Keratinocyte (primary cell): ENCODE data around the gene WDR45B. TPM values are rescaled to one million over a fixed set of nuclear protein-coding genes. Genes with fewer than 3 reads are reported as not detected.

Experiments used
- DNase-seq: peaks from one replicate; pipeline ENCODE4 v3.0.0-alpha.2; 2011; ENCODE audit warnings: low read depth, missing footprints, low spot score
- FAIRE-seq: peaks from 2 replicates; lab custom pipeline; 2011; peaks lifted over from hg19 to GRCh38; lab: Jason Lieb, UNC
- H2AFZ ChIP-seq: 2 replicates; pipeline ENCODE4 v1.6.0; 2012; ENCODE audit warnings: low read length, control low read depth, inconsistent platforms; ENCODE audit not compliant: control insufficient read depth
- H3K27ac ChIP-seq: 2 replicates; pipeline ENCODE4 v1.5.1; 2011; ENCODE audit warnings: low read length; ENCODE audit not compliant: control insufficient read depth, insufficient read depth
- H3K27me3 ChIP-seq: 3 replicates; pipeline ENCODE4 v1.6.0; 2011; ENCODE audit warnings: low read length; ENCODE audit not compliant: control insufficient read depth, insufficient read depth; ENCODE audit errors: extremely low read depth
- H3K36me3 ChIP-seq, 2 experiments: 2 replicates in 1 of 2; 3 replicates in 1 of 2; pipeline ENCODE4 v1.5.1; 2011; ENCODE audit warnings: low read length in 2 of 2, mild to moderate bottlenecking in 1 of 2; ENCODE audit not compliant: control insufficient read depth in 2 of 2, insufficient read depth in 2 of 2; ENCODE audit errors: extremely low read depth in 1 of 2
- H3K4me1 ChIP-seq: 3 replicates; pipeline ENCODE4 v1.5.1; 2011; ENCODE audit warnings: low read length; ENCODE audit not compliant: control insufficient read depth, insufficient read depth; ENCODE audit errors: extremely low read depth
- H3K4me2 ChIP-seq: 3 replicates; pipeline ENCODE4 v1.6.0; 2011; ENCODE audit warnings: low read depth, low read length; ENCODE audit not compliant: control insufficient read depth, insufficient read depth; ENCODE audit errors: extremely low read depth
- H3K4me3 ChIP-seq, 3 experiments: fragments of 200-600 bp in 1 of 3; sonication (generic) in 1 of 3; 2 replicates in 2 of 3; 3 replicates in 1 of 3; pipeline ENCODE4 v1.5.1; 2011 to 2016; ENCODE audit warnings: low read length in 3 of 3, mild to moderate bottlenecking in 3 of 3, control low read depth in 2 of 3, inconsistent platforms in 1 of 3, low read depth in 1 of 3, mixed read lengths in 1 of 3, mixed run types in 1 of 3, moderate library complexity in 1 of 3; ENCODE audit not compliant: control insufficient read depth in 2 of 3, insufficient read depth in 2 of 3; ENCODE audit errors: extremely low read depth in 1 of 3
- H3K79me2 ChIP-seq: 2 replicates; pipeline ENCODE4 v1.6.0; 2012; ENCODE audit warnings: low read length; ENCODE audit not compliant: control insufficient read depth, insufficient read depth
- H3K9ac ChIP-seq: 3 replicates; pipeline ENCODE4 v1.6.0; 2011; ENCODE audit warnings: low read length; ENCODE audit not compliant: control insufficient read depth, insufficient read depth; ENCODE audit errors: extremely low read depth
- H3K9me1 ChIP-seq: 3 replicates; pipeline ENCODE4 v1.6.0; 2011; ENCODE audit warnings: low read length; ENCODE audit not compliant: control insufficient read depth, insufficient read depth; ENCODE audit errors: extremely low read depth
- H3K9me3 ChIP-seq: 2 replicates; pipeline ENCODE4 v1.5.1; 2012; ENCODE audit warnings: low read depth, low read length; ENCODE audit not compliant: control insufficient read depth
- H4K20me1 ChIP-seq: 3 replicates; pipeline ENCODE4 v1.6.0; 2011; ENCODE audit warnings: low read length; ENCODE audit not compliant: control insufficient read depth, insufficient read depth; ENCODE audit errors: extremely low read depth
- EZH2 ChIP-seq: IDR thresholded peaks from one replicate; pipeline ENCODE4 v1.6.1; 2012; ENCODE audit warnings: inconsistent platforms, mild to moderate bottlenecking, low read length, moderate library complexity
- dilution Hi-C: fragments of 300-500 bp; cut with MboI; formaldehyde crosslinking; loops from one replicate; pipeline ENCODE4 v1.7.0; 2020; ENCODE audit warnings: low sequenced_read_pairs; ENCODE audit not compliant: extremely low pct_ligation_motif_present
- polyA plus RNA-seq, 5 experiments: library from polyadenylated mRNA; depleted of rRNA in 3 of 5; stranded (reverse) in 3 of 5; stranded (forward) in 1 of 5; unstranded in 1 of 5; fragments of >200 nt; gene quantifications; 1 replicate in 1 of 5; 2 replicates in 3 of 5; 3 replicates in 1 of 5; pipeline versions ENCODE4 v1.2.1 to v1.2.3, GENCODE V29; 2011 to 2012; ENCODE audit warnings: missing spikeins in 2 of 5, low read depth in 1 of 5, low replicate concordance in 1 of 5
- TF ChIP-seq, protein P1 (sequence below), 3 experiments: IDR thresholded peaks in 1 of 3; conservative IDR thresholded peaks in 1 of 3; optimal IDR thresholded peaks in 1 of 3; 2 replicates in 2 of 3; 3 replicates in 1 of 3; pipeline versions ENCODE3 to v1.5.1; 2011; ENCODE audit warnings: low read length in 3 of 3, mild to moderate bottlenecking in 3 of 3, moderate library complexity in 2 of 3, control low read depth in 1 of 3, inconsistent platforms in 1 of 3; ENCODE audit not compliant: insufficient read depth in 2 of 3; ENCODE audit errors: extremely low read depth in 1 of 3

Gene WDR45B
- polyA plus RNA-seq, 1 donor (not counting 4 experiments of a cell fraction or from before 2014, with no cell fraction given) = 77.2 TPM

DNA sequence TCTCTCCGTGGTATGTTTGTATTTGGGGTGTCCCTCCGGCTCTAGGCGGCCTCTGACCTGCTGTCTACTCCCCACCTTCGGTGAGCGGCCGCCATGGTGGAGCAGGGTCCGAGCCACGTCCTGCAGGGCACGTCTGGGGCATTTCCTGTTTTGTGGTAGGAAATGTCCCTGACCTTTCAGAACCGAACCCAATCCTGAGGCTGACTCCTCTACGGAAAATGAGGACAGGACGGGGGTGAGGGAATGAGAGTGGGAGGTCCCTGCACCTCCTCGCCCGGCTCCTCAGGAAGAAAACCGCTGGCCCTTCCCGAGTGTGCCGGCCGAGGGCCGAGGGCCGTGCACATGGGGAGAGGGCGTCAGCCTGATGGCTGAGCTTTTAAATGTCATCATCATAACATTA, 45.8 kb downstream of the WDR45B start:
- H3K27me3 ChIP-seq = no peaks in the 10 kb centered on the region
- H4K20me1 ChIP-seq = peaks cover 14% of the 10 kb centered on the region
- H3K9ac ChIP-seq = no peak overlapping the region
- H3K4me2 ChIP-seq = no peak overlapping the region
- H3K9me1 ChIP-seq = no peaks in the 10 kb centered on the region
- H3K4me3 ChIP-seq = no peak overlapping the region
- DNase-seq = no peak
- no peaks in the 10 kb centered on the region for H3K9me3 ChIP-seq
- dilution Hi-C loops = no loop called here
- H3K27ac ChIP-seq = no peak overlapping the region
- peaks cover 27 to 56% of the 10 kb centered on the region in 2 experiments for H3K36me3 ChIP-seq
- H3K4me1 ChIP-seq = peaks cover 13% of the 10 kb centered on the region
- FAIRE-seq = no peak
- TF ChIP-seq EZH2 = no peak
- TF ChIP-seq, protein P1, sequence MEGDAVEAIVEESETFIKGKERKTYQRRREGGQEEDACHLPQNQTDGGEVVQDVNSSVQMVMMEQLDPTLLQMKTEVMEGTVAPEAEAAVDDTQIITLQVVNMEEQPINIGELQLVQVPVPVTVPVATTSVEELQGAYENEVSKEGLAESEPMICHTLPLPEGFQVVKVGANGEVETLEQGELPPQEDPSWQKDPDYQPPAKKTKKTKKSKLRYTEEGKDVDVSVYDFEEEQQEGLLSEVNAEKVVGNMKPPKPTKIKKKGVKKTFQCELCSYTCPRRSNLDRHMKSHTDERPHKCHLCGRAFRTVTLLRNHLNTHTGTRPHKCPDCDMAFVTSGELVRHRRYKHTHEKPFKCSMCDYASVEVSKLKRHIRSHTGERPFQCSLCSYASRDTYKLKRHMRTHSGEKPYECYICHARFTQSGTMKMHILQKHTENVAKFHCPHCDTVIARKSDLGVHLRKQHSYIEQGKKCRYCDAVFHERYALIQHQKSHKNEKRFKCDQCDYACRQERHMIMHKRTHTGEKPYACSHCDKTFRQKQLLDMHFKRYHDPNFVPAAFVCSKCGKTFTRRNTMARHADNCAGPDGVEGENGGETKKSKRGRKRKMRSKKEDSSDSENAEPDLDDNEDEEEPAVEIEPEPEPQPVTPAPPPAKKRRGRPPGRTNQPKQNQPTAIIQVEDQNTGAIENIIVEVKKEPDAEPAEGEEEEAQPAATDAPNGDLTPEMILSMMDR (optimal IDR thresholded peaks at IDR 0.05 in 1 of 3, IDR thresholded peaks at IDR 0.05 in 1 of 3, conservative IDR thresholded peaks at IDR 0.05 in 1 of 3; ENCODE audit: extremely low read depth in 1 of 3, insufficient read depth in 2 of 3, low read length in 3 of 3) = no peak
- H2AFZ ChIP-seq = no peak overlapping the region
- H3K79me2 ChIP-seq = peaks cover 17% of the 10 kb centered on the region

DNA sequence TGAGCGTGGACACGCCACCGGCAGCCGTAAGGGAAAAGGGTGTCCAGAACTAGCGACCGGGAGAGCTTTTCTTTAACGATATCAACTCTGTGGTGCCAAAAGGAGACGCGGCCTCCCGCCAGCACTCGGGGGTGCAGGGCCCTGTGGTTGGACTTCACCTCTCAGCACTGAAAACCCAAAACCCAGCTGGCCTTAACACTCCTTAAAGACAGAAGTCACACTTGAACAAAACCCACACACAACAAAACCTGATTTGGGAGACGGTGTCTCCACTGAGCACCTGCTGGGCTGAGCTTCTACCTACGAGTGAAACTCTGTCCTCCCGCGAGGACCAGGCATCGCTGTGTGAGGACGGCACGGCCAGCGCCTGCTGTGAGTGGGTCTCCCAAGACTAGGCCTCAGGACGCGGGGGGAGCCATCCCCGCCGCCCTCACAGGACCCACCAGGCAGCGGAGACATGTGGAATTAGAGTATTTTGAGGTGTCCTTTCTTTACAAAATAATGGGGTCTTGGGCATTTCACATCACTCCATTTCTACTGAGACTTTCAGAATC, 46.7 kb downstream of the WDR45B start:
- dilution Hi-C loops = no loop called here

More for the DNA sequence above, 46.7 kb downstream of the WDR45B start:
- no peak for FAIRE-seq
- Histone ChIP-seq H3K4me1 (peaks cover 12% of the 10 kb centered on the region), H2AFZ (no peak overlapping the region), H3K9ac (no peak overlapping the region), H4K20me1 (peaks cover 14% of the 10 kb centered on the region), H3K4me2 (no peak overlapping the region), H3K79me2 (peaks cover 23% of the 10 kb centered on the region), H3K27me3 (no peaks in the 10 kb centered on the region), H3K4me3 (no peak overlapping the region), H3K9me3 (no peaks in the 10 kb centered on the region), H3K36me3 (peaks cover 32 to 65% of the 10 kb centered on the region in 2 experiments), H3K9me1 (no peaks in the 10 kb centered on the region), H3K27ac (no peak overlapping the region)
- DNase-seq = no peak
- no peak for TF ChIP-seq EZH2
